NOMO-1 treated with dmso at 0.1 percent for 144 hours (cell line): ENCODE measurements around the gene TAC3.
A peak's percentile ranks its signal among the peaks of the same experiment; 100 is the strongest.
"Not testable (repeated sequence)": the region's sequence is repeated elsewhere in the genome, so short reads cannot be mapped to it uniquely, and the experiment has no call there.

Source experiments
- DNase-seq: peaks from one replicate; lab custom pipeline; 2025; ENCODE audit not compliant: unreplicated experiment; lab: John Stamatoyannopoulos, UW

The TAC3 gene

GRCh38 chr12:57016348-57016747 is at the start of gene TAC3:
Gene TAC3 (minus strand): TSS chr12:57016529. CDS start chr12:57015797, 732 bp downstream.
- DNase-seq, result no peak

- DNase-seq, result no peak
Observed at GRCh38 chr12:57063991-57064685, 47.8 kb upstream of the TAC3 start.

GRCh38 chr12:57058454-57058853 is 42.1 kb upstream of the TAC3 start:
- no peak for DNase-seq

- DNase-seq, result no peak
Observed at GRCh38 chr12:57057067-57057751, 40.9 kb upstream of the TAC3 start.

- DNase-seq, result peak; percentile 56
Observed at GRCh38 chr12:57055824-57056223, 39.5 kb upstream of the TAC3 start.

GRCh38 chr12:57053901-57054300 is 37.6 kb upstream of the TAC3 start:
- DNase-seq, result not testable (repeated sequence)

- DNase-seq, result not testable (repeated sequence)
Observed at GRCh38 chr12:57053146-57053545, 36.8 kb upstream of the TAC3 start.

- DNase-seq, result no peak
Observed at GRCh38 chr12:57051011-57051410, 34.7 kb upstream of the TAC3 start.

GRCh38 chr12:57049890-57050289 is 33.6 kb upstream of the TAC3 start, which contains the start of gene MYO1A:
Gene MYO1A (minus strand): TSS chr12:57050129. CDS start chr12:57048323, 1,806 bp downstream.
- DNase-seq, result no peak

GRCh38 chr12:57049119-57049446 is 32.8 kb upstream of the TAC3 start:
- DNase-seq, result no peak

- no peak for DNase-seq
Observed at GRCh38 chr12:57048423-57049118, 32.2 kb upstream of the TAC3 start.

- no peak for DNase-seq
Observed at GRCh38 chr12:57047981-57048380, 31.7 kb upstream of the TAC3 start.

- peak; percentile 60 for DNase-seq
Observed at GRCh38 chr12:57046947-57047890, 30.9 kb upstream of the TAC3 start.

GRCh38 chr12:57046086-57046791 is 29.9 kb upstream of the TAC3 start:
- no peak for DNase-seq

GRCh38 chr12:57044889-57045288 is 28.6 kb upstream of the TAC3 start:
- DNase-seq, result no peak

GRCh38 chr12:57044468-57044867 is 28.1 kb upstream of the TAC3 start:
- no peak for DNase-seq

- DNase-seq, result no peak
Observed at GRCh38 chr12:57042695-57043094, 26.4 kb upstream of the TAC3 start.

- DNase-seq, result no peak
Observed at GRCh38 chr12:57040750-57041149, 24.4 kb upstream of the TAC3 start.

GRCh38 chr12:57040211-57040610 is 23.9 kb upstream of the TAC3 start:
- DNase-seq, result no peak
